CD14-positive monocyte (primary cell): Measurements from ENCODE around the gene REL. TPM values are rescaled to one million over a fixed set of nuclear protein-coding genes. Genes with fewer than 3 reads are reported as not detected.
A peak's percentile ranks its signal among the peaks of the same experiment; 100 is the strongest.

Experiments
- DNase-seq, 3 donors: peaks; one replicate each; pipeline ENCODE4 v3.0.0-alpha.2; 2011 to 2022
- H2AFZ ChIP-seq: 2 replicates; pipeline ENCODE4 v1.6.0; 2012; ENCODE audit warnings: mild to moderate bottlenecking, low read depth, low read length, inconsistent platforms; ENCODE audit not compliant: insufficient read depth, poor library complexity, severe bottlenecking
- H3K27ac ChIP-seq, 2 donors: 1 replicate in 1 of 2; 2 replicates in 1 of 2; pipeline ENCODE4 v1.5.1; 2012 to 2013; ENCODE audit warnings: low read length in 2 of 2, control low read depth in 1 of 2, inconsistent platforms in 1 of 2, low read depth in 1 of 2, mild to moderate bottlenecking in 1 of 2
- H3K27me3 ChIP-seq, 2 donors: one replicate each; pipeline versions ENCODE4 v1.6.0 to v1.6.1; 2011 to 2013; ENCODE audit warnings: low read length in 2 of 2; ENCODE audit not compliant: control insufficient read depth in 2 of 2, insufficient read depth in 2 of 2
- H3K36me3 ChIP-seq, 2 donors: replicated peaks in 1 of 2; 1 replicate in 1 of 2; 2 replicates in 1 of 2; pipeline versions ENCODE4 v1.5.1 to v1.6.1; 2012 to 2013; ENCODE audit warnings: low read length in 2 of 2, control low read depth in 1 of 2, inconsistent platforms in 1 of 2, mild to moderate bottlenecking in 1 of 2; ENCODE audit not compliant: insufficient read depth in 2 of 2, control insufficient read depth in 1 of 2
- H3K4me1 ChIP-seq, 2 donors: 1 replicate in 1 of 2; 2 replicates in 1 of 2; pipeline versions ENCODE4 v1.5.1 to v1.6.1; 2012 to 2013; ENCODE audit warnings: low read length in 2 of 2, control low read depth in 1 of 2, inconsistent platforms in 1 of 2, mild to moderate bottlenecking in 1 of 2, moderate library complexity in 1 of 2; ENCODE audit not compliant: insufficient read depth in 2 of 2, control insufficient read depth in 1 of 2
- H3K4me2 ChIP-seq: replicated peaks from 2 replicates; pipeline ENCODE3; 2012; ENCODE audit warnings: low read length, moderate library complexity, mild to moderate bottlenecking; ENCODE audit not compliant: poor library complexity, severe bottlenecking; ENCODE audit errors: extremely low read depth
- H3K4me3 ChIP-seq, 3 experiments: fragments of 200-600 bp in 1 of 3; sonication (generic) in 1 of 3; replicated peaks in 1 of 3; 1 replicate in 2 of 3; 2 replicates in 1 of 3; pipeline ENCODE4 v1.5.1; 2011 to 2013; ENCODE audit warnings: low read length in 3 of 3, mild to moderate bottlenecking in 3 of 3, control low read depth in 2 of 3, low read depth in 2 of 3, inconsistent platforms in 1 of 3, moderate library complexity in 1 of 3
- H3K79me2 ChIP-seq: 2 replicates; pipeline ENCODE4 v1.6.0; 2012; ENCODE audit warnings: mild to moderate bottlenecking, control low read depth, inconsistent platforms, low read length, moderate library complexity; ENCODE audit not compliant: insufficient read depth
- H3K9ac ChIP-seq: 2 replicates; pipeline ENCODE4 v1.6.0; 2017; ENCODE audit warnings: low read length, mild to moderate bottlenecking; ENCODE audit not compliant: insufficient read depth, poor library complexity, severe bottlenecking
- H3K9me3 ChIP-seq, 2 donors: replicated peaks in 1 of 2; 1 replicate in 1 of 2; 2 replicates in 1 of 2; pipeline versions ENCODE4 v1.5.1 to v1.6.1; 2012 to 2013; ENCODE audit warnings: low read length in 2 of 2, control low read depth in 1 of 2; ENCODE audit not compliant: control insufficient read depth in 1 of 2, insufficient read depth in 1 of 2
- H4K20me1 ChIP-seq: 2 replicates; pipeline ENCODE4 v1.6.0; 2012; ENCODE audit warnings: mild to moderate bottlenecking, low read length, control low read depth, moderate library complexity; ENCODE audit not compliant: insufficient read depth
- H3K27ac Mint-ChIP-seq, 7 donors: one replicate each; pipeline ENCODE4 v1.8.0; 2020; ENCODE audit warnings: mild to moderate bottlenecking in 7 of 7, mixed read lengths in 7 of 7, moderate library complexity in 6 of 7, inconsistent platforms in 2 of 7
- H3K27me3 Mint-ChIP-seq, 3 donors: one replicate each; pipeline ENCODE4 v1.8.0; 2021 to 2022; ENCODE audit warnings: low read depth in 3 of 3, mild to moderate bottlenecking in 3 of 3, mixed read lengths in 3 of 3, moderate library complexity in 3 of 3, inconsistent platforms in 1 of 3
- H3K36me3 Mint-ChIP-seq, 2 donors: one replicate each; pipeline ENCODE4 v1.8.0; 2020; ENCODE audit warnings: mixed read lengths in 2 of 2, inconsistent platforms in 1 of 2, mild to moderate bottlenecking in 1 of 2
- H3K4me1 Mint-ChIP-seq: one replicate; pipeline ENCODE4 v1.8.0; 2020; ENCODE audit warnings: mild to moderate bottlenecking, mixed read lengths
- H3K4me3 Mint-ChIP-seq, 2 donors: one replicate each; pipeline ENCODE4 v1.8.0; 2020; ENCODE audit warnings: mild to moderate bottlenecking in 2 of 2, mixed read lengths in 2 of 2, moderate library complexity in 1 of 2
- H3K9me3 Mint-ChIP-seq, 7 donors: one replicate each; pipeline ENCODE4 v1.8.0; 2020 to 2022; ENCODE audit warnings: mixed read lengths in 7 of 7, mild to moderate bottlenecking in 6 of 7, moderate library complexity in 6 of 7, inconsistent platforms in 2 of 7
- CTCF ChIP-seq: fragments of 200-600 bp; IDR thresholded peaks from one replicate; pipeline ENCODE4 v1.8.0; 2022; ENCODE audit warnings: antibody characterized with exemption, mild to moderate bottlenecking
- WGBS: methylation state at CpG from one replicate; pipeline ENCODE4 v1.1.5; 2013; ENCODE audit warnings: missing lambda C conversion rate; ENCODE audit not compliant: insufficient coverage; 5-methylcytosine and 5-hydroxymethylcytosine counted together
- intact Hi-C, 2 donors: fragments of 100-400 bp; cut with micrococcal nuclease; formaldehyde crosslinking; loops; one replicate each; pipeline versions ENCODE4 v1.15.0 to v1.15.1; 2023
- polyA plus RNA-seq, 3 donors: library from polyadenylated mRNA; depleted of rRNA in 1 of 3; unstranded in 2 of 3; stranded (reverse) in 1 of 3; fragments of 300-500 nt in 2 of 3; fragments of >200 nt in 1 of 3; fragmentation: Illumina TruSeq in 2 of 3; gene quantifications; 1 replicate in 2 of 3; 2 replicates in 1 of 3; pipeline ENCODE4 v1.2.3, GENCODE V29; 2012 to 2021

The REL gene
- polyA plus RNA-seq, 3 donors = 18.3 to 34.3 (median 20.3) TPM

GRCh38 chr2:60932954-60933353 lies 51.6 kb downstream of the REL start:
- intact Hi-C loops = no loop called here

GRCh38 chr2:60934165-60934722 lies 52.9 kb downstream of the REL start:
- Mint-ChIP-seq H3K27ac (peak overlapping the region in 3 of 7 donors; percentile 13 to 63 (median 37)), H3K36me3 (peaks cover 46 to 62% of the 10 kb centered on the region in 2 donors), H3K4me3 (no peak overlapping the region), H3K9me3 (peaks cover 0 to 1% (median 0%) of the 10 kb centered on the region in 7 donors), H3K4me1 (peaks cover 45% of the 10 kb centered on the region), H3K27me3 (peaks cover 0 to 2% (median 1%) of the 10 kb centered on the region in 3 donors)
- DNase-seq = peak in 2 of 3 donors; percentile 24
- Histone ChIP-seq H4K20me1 (peaks cover 60% of the 10 kb centered on the region), H3K9me3 (no peaks in the 10 kb centered on the region), H3K9ac (no peak overlapping the region), H3K79me2 (peaks cover 13% of the 10 kb centered on the region), H2AFZ (no peak overlapping the region), H3K4me3 (no peak overlapping the region), H3K4me2 (no peak overlapping the region), H3K27me3 (no peaks in the 10 kb centered on the region), H3K36me3 (peaks cover 13 to 32% of the 10 kb centered on the region in 2 donors), H3K27ac (peak overlapping the region in 1 of 2 donors; percentile 6), H3K4me1 (peaks cover 25 to 34% of the 10 kb centered on the region in 2 donors)
- intact Hi-C loops = no loop called here
- WGBS = no CpG with 5 or more reads among the region's 2 CpGs
- TF ChIP-seq CTCF = no peak

More at GRCh38 chr2:60932954-60933353, 51.6 kb downstream of the REL start:
- whole genome bisulfite sequencing = no CpG with 5 or more reads among the region's 3 CpGs
- no peaks in the 10 kb centered on the region for H3K27me3 ChIP-seq
- no peak overlapping the region for H3K4me3 ChIP-seq
- Mint-ChIP-seq H3K27ac (peak overlapping the region in 2 of 7 donors; percentile 13 to 26), H3K36me3 (peaks cover 35 to 53% of the 10 kb centered on the region in 2 donors), H3K4me3 (no peak overlapping the region), H3K9me3 (peaks cover 0 to 1% (median 0%) of the 10 kb centered on the region in 7 donors), H3K4me1 (peaks cover 44% of the 10 kb centered on the region), H3K27me3 (no peaks in the 10 kb centered on the region)
- H3K36me3 ChIP-seq = peaks cover 13 to 25% of the 10 kb centered on the region in 2 donors
- H4K20me1 ChIP-seq = peaks cover 53% of the 10 kb centered on the region
- no peak for TF ChIP-seq CTCF
- DNase-seq = no peak
- no peaks in the 10 kb centered on the region for H3K9me3 ChIP-seq
- H3K4me1 ChIP-seq = peaks cover 25 to 34% of the 10 kb centered on the region in 2 donors
- peak overlapping the region in 1 of 2 donors; percentile 6 for H3K27ac ChIP-seq
- H3K79me2 ChIP-seq = peaks cover 13% of the 10 kb centered on the region
- no peak overlapping the region for H3K4me2 ChIP-seq
- no peak overlapping the region for H3K9ac ChIP-seq
- no peak overlapping the region for H2AFZ ChIP-seq
